GM12872 (cell line): ENCODE results near the gene ARMC7.

Source experiments
- CTCF ChIP-seq: IDR thresholded peaks from 3 replicates; pipeline ENCODE4 v1.5.1; 2011; ENCODE audit warnings: low read depth, mild to moderate bottlenecking, low read length, moderate library complexity; ENCODE audit not compliant: insufficient read depth

Gene ARMC7

GRCh38 chr17:75154195-75155106 is 44.7 kb downstream of the ARMC7 start, which contains the start of gene JPT1:
JPT1 (minus strand) TSS chr17:75154512; CDS start chr17:75154397, 115 bp downstream.
- TF ChIP-seq CTCF: no peak

- TF ChIP-seq CTCF: no peak
Observed at GRCh38 chr17:75155191-75155601, 45.4 kb downstream of the ARMC7 start.

GRCh38 chr17:75159196-75160031 is 49.6 kb downstream of the ARMC7 start:
- TF ChIP-seq CTCF: no peak

GRCh38 chr17:75160211-75160610 is 50.4 kb downstream of the ARMC7 start:
- no peak for TF ChIP-seq CTCF

GRCh38 chr17:75163074-75163473 is 53.3 kb downstream of the ARMC7 start:
- TF ChIP-seq CTCF: no peak

GRCh38 chr17:75168998-75169397 is 59.2 kb downstream of the ARMC7 start:
- TF ChIP-seq CTCF: no peak

- TF ChIP-seq CTCF: no peak
Observed at GRCh38 chr17:75173526-75173925, 63.8 kb downstream of the ARMC7 start.
